CD4-positive, alpha-beta T cell treated with Interleukin-21 for 1 hour (primary cell): Measurements from ENCODE around the gene RPGRIP1.
"Not testable (repeated sequence)": the region's sequence is repeated elsewhere in the genome, so short reads cannot be mapped to it uniquely, and the experiment has no call there.

Experiments
- DNase-seq: peaks from one replicate; pipeline ENCODE4 v3.0.0-alpha.2; 2020

The RPGRIP1 gene

GRCh38 chr14:21302013-21302835, 22.3 kb downstream of the RPGRIP1 start:
- no peak for DNase-seq

GRCh38 chr14:21302836-21303140, 22.9 kb downstream of the RPGRIP1 start:
- not testable (repeated sequence) for DNase-seq

GRCh38 chr14:21307637-21308036, 27.8 kb downstream of the RPGRIP1 start:
- DNase-seq: no peak

GRCh38 chr14:21308132-21308478, 28.2 kb downstream of the RPGRIP1 start:
- no peak for DNase-seq

- DNase-seq: peak; percentile 91
Measured at GRCh38 chr14:21308479-21309237, 28.8 kb downstream of the RPGRIP1 start.

GRCh38 chr14:21309238-21309636, 29.4 kb downstream of the RPGRIP1 start:
- no peak for DNase-seq

GRCh38 chr14:21309956-21310355, 30.1 kb downstream of the RPGRIP1 start:
- no peak for DNase-seq

- DNase-seq: no peak
Measured at GRCh38 chr14:21311614-21312013, 31.7 kb downstream of the RPGRIP1 start.

GRCh38 chr14:21313512-21313911, 33.6 kb downstream of the RPGRIP1 start:
- no peak for DNase-seq

- DNase-seq: no peak
Measured at GRCh38 chr14:21317398-21317797, 37.5 kb downstream of the RPGRIP1 start.

- no peak for DNase-seq
Measured at GRCh38 chr14:21320913-21321312, 41.0 kb downstream of the RPGRIP1 start.

- no peak for DNase-seq
Measured at GRCh38 chr14:21322716-21323115, 42.8 kb downstream of the RPGRIP1 start.

- DNase-seq: no peak
Measured at GRCh38 chr14:21326972-21327371, 47.1 kb downstream of the RPGRIP1 start.
